Stimulated activated naive CD8-positive, alpha-beta T cell treated with anti-CD3 and anti-CD28 coated beads, Interleukin-15, Interleukin-2, amounts not matched to agents 100 ng/mL and 50 ng/mL, for 24 hours (primary cell): ENCODE data around the gene LMAN2.

Experiments
- H3K27ac Mint-ChIP-seq: one replicate; pipeline ENCODE4 v1.8.0; 2021; ENCODE audit warnings: mild to moderate bottlenecking, mixed read lengths
- H3K27me3 Mint-ChIP-seq: one replicate; pipeline ENCODE4 v1.8.0; 2021; ENCODE audit warnings: mixed read lengths
- H3K36me3 Mint-ChIP-seq: one replicate; pipeline ENCODE4 v1.8.0; 2021; ENCODE audit warnings: low read depth, mixed read lengths
- H3K4me1 Mint-ChIP-seq: one replicate; pipeline ENCODE4 v1.8.0; 2021; ENCODE audit warnings: low read depth, mixed read lengths
- H3K4me3 Mint-ChIP-seq: one replicate; pipeline ENCODE4 v1.8.0; 2021; ENCODE audit warnings: mild to moderate bottlenecking, mixed read lengths
- H3K9me3 Mint-ChIP-seq: one replicate; pipeline ENCODE4 v1.8.0; 2021; ENCODE audit warnings: mixed read lengths

LMAN2 gene

GRCh38 chr5:177334155-177334551 is 17.3 kb downstream of the LMAN2 start:
- no peak overlapping the region for H3K27ac Mint-ChIP-seq

DNA sequence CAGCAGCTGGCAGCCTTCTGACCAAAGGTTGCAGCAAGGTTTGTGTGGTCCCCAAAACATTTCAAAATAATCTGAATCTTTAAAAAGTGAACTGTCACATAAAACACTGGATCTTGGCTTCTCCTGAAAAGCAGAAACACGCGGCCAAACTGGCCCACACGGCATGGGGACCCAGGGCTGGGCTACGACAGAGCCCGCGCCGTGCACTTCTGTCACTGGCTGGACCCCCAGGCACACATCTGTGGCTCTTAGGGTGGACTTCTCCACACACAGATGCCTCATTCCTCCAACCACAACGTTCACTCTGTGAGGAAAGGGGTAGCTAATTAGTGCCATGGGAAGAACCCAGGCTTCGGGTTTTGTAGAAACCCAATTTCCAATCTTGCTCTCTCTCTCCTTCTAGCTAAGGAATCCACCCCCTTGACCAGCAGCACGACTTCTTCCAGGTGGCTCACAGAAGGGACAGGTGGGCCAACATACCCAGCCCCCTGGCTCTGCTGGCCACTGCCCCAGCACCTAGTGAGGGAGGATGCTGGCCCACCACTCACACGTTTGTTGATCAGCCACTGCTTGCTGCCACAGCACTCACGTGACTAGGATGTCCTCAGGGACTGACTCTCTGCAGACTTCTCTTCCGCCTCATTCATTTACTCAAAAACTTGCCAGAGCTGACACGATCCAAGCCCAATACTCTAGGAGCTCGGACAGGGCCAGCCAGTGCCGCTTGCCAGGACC is 17.9 kb downstream of the LMAN2 start:
- no peaks in the 10 kb centered on the region for H3K9me3 Mint-ChIP-seq
- H3K4me1 Mint-ChIP-seq, result peaks cover 12% of the 10 kb centered on the region
- H3K4me3 Mint-ChIP-seq, result no peak overlapping the region
- no peak overlapping the region for H3K27ac Mint-ChIP-seq
- no peaks in the 10 kb centered on the region for H3K27me3 Mint-ChIP-seq
- H3K36me3 Mint-ChIP-seq, result peaks cover 39% of the 10 kb centered on the region

More at GRCh38 chr5:177334155-177334551, 17.3 kb downstream of the LMAN2 start:
- Mint-ChIP-seq H3K4me1 (peaks cover 12% of the 10 kb centered on the region), H3K36me3 (peaks cover 39% of the 10 kb centered on the region), H3K9me3 (no peaks in the 10 kb centered on the region), H3K27me3 (no peaks in the 10 kb centered on the region), H3K4me3 (no peak overlapping the region)

- Mint-ChIP-seq H3K4me3 (no peak overlapping the region), H3K36me3 (peaks cover 39% of the 10 kb centered on the region), H3K27ac (no peak overlapping the region)
Observed at GRCh38 chr5:177332896-177333260, 18.6 kb downstream of the LMAN2 start.

GRCh38 chr5:177332031-177332895 is 19.2 kb downstream of the LMAN2 start:
- Mint-ChIP-seq H3K4me3 (no peak overlapping the region), H3K27me3 (no peaks in the 10 kb centered on the region), H3K36me3 (peaks cover 39% of the 10 kb centered on the region), H3K27ac (no peak overlapping the region), H3K4me1 (peaks cover 24% of the 10 kb centered on the region), H3K9me3 (no peaks in the 10 kb centered on the region)

More at GRCh38 chr5:177332896-177333260, 18.6 kb downstream of the LMAN2 start:
- no peaks in the 10 kb centered on the region for H3K27me3 Mint-ChIP-seq
- H3K4me1 Mint-ChIP-seq, result peaks cover 18% of the 10 kb centered on the region
- H3K9me3 Mint-ChIP-seq, result no peaks in the 10 kb centered on the region

GRCh38 chr5:177330991-177331842 is 20.3 kb downstream of the LMAN2 start:
- peaks cover 25% of the 10 kb centered on the region for H3K4me1 Mint-ChIP-seq
- H3K27ac Mint-ChIP-seq, result no peak overlapping the region
- H3K4me3 Mint-ChIP-seq, result no peak overlapping the region
- H3K9me3 Mint-ChIP-seq, result no peaks in the 10 kb centered on the region
- H3K27me3 Mint-ChIP-seq, result no peaks in the 10 kb centered on the region
- H3K36me3 Mint-ChIP-seq, result peaks cover 33% of the 10 kb centered on the region

DNA sequence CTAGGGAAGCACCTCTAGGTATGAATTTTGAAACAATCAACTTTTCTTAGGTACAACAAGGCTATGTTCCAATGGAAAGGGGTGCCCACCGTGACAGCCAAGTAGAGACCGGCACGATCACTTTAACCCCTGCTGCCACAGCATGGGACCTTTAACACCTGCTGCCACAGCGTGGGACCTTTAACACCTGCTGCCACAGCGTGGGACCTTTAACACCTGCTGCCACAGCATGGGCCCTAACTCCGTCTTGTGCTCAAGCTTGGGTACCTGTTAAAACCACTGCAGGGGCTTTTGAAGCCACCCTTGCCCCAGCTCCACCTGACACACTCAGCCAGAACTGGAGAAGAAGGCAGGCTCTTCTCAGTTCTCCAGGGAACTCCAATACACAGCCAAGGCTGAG is 21.6 kb downstream of the LMAN2 start:
- Mint-ChIP-seq H3K27ac (no peak overlapping the region), H3K36me3 (peaks cover 23% of the 10 kb centered on the region), H3K4me1 (peaks cover 30% of the 10 kb centered on the region), H3K9me3 (no peaks in the 10 kb centered on the region), H3K27me3 (no peaks in the 10 kb centered on the region), H3K4me3 (no peak overlapping the region)

DNA sequence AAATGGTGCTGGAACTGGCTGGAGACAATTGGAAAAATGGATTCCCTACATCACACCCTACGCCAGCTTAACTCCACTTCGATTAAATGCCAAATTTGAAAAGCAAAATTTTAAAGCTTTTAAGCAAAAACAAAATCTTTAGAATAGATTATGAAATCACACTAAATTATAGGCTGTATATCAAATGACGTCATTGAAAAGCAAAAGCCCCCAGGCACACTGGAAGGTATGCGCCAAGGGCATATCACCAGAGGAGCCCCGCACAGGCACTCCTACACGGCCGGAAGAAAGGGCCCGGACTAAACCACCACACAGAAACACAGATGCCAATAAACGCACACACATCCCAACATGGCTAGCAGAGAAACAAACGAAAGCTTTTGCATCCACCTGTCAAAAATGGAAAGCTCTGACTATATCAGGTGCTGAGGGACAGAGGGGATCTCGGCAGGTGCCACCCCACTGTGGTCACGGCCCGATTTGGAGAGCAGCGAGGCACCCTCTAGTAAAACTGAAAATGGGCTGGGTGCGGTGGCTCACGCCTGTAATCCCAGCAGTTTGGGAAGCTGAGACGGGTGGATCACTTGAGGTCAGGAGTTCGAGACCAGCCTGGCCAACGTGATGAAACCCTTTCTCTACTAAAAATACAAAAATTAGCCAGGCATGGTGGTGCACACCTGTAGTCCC is 22.8 kb downstream of the LMAN2 start:
- Mint-ChIP-seq H3K4me1 (peaks cover 35% of the 10 kb centered on the region), H3K9me3 (no peaks in the 10 kb centered on the region)

GRCh38 chr5:177327539-177328522 is 23.6 kb downstream of the LMAN2 start:
- H3K27me3 Mint-ChIP-seq, result no peaks in the 10 kb centered on the region
- H3K4me1 Mint-ChIP-seq, result peaks cover 35% of the 10 kb centered on the region
- no peaks in the 10 kb centered on the region for H3K9me3 Mint-ChIP-seq
- peak overlapping the region; percentile 40 for H3K4me3 Mint-ChIP-seq
- peaks cover 19% of the 10 kb centered on the region for H3K36me3 Mint-ChIP-seq
- peak overlapping the region; percentile 76 for H3K27ac Mint-ChIP-seq

More for the DNA sequence above, 22.8 kb downstream of the LMAN2 start:
- H3K4me3 Mint-ChIP-seq, result no peak overlapping the region
- H3K36me3 Mint-ChIP-seq, result peaks cover 21% of the 10 kb centered on the region
- H3K27me3 Mint-ChIP-seq, result no peaks in the 10 kb centered on the region
- no peak overlapping the region for H3K27ac Mint-ChIP-seq

GRCh38 chr5:177325868-177326381 is 25.5 kb downstream of the LMAN2 start:
- Mint-ChIP-seq H3K27me3 (no peaks in the 10 kb centered on the region), H3K4me1 (peaks cover 27% of the 10 kb centered on the region), H3K9me3 (no peaks in the 10 kb centered on the region), H3K27ac (no peak overlapping the region), H3K4me3 (no peak overlapping the region), H3K36me3 (peaks cover 21% of the 10 kb centered on the region)

- Mint-ChIP-seq H3K9me3 (no peaks in the 10 kb centered on the region), H3K27ac (no peak overlapping the region), H3K27me3 (no peaks in the 10 kb centered on the region), H3K4me1 (peaks cover 27% of the 10 kb centered on the region), H3K4me3 (no peak overlapping the region), H3K36me3 (peaks cover 17% of the 10 kb centered on the region)
Observed at GRCh38 chr5:177320879-177321278, 30.6 kb downstream of the LMAN2 start.

- H3K9me3 Mint-ChIP-seq, result no peaks in the 10 kb centered on the region
- H3K4me3 Mint-ChIP-seq, result no peak overlapping the region
- H3K36me3 Mint-ChIP-seq, result peaks cover 17% of the 10 kb centered on the region
- H3K27ac Mint-ChIP-seq, result no peak overlapping the region
- peaks cover 24% of the 10 kb centered on the region for H3K4me1 Mint-ChIP-seq
- H3K27me3 Mint-ChIP-seq, result no peaks in the 10 kb centered on the region
Observed at GRCh38 chr5:177319913-177320588, 31.4 kb downstream of the LMAN2 start.

- Mint-ChIP-seq H3K9me3 (no peaks in the 10 kb centered on the region), H3K36me3 (peaks cover 9% of the 10 kb centered on the region), H3K4me1 (peaks cover 19% of the 10 kb centered on the region), H3K27ac (no peak overlapping the region), H3K27me3 (no peaks in the 10 kb centered on the region), H3K4me3 (no peak overlapping the region)
Observed at GRCh38 chr5:177317959-177318377, 33.5 kb downstream of the LMAN2 start.

- H3K4me1 Mint-ChIP-seq, result peaks cover 29% of the 10 kb centered on the region
- no peak overlapping the region for H3K27ac Mint-ChIP-seq
- peaks cover 4% of the 10 kb centered on the region for H3K36me3 Mint-ChIP-seq
- H3K4me3 Mint-ChIP-seq, result no peak overlapping the region
- H3K9me3 Mint-ChIP-seq, result no peaks in the 10 kb centered on the region
- no peaks in the 10 kb centered on the region for H3K27me3 Mint-ChIP-seq
Observed at GRCh38 chr5:177316005-177316404, 35.5 kb downstream of the LMAN2 start.
